Neuron (in vitro differentiated cells): ENCODE measurements around the gene LIN37.

Experiments used
- H2AFZ ChIP-seq: one replicate; pipeline ENCODE4 v1.6.1; 2013; ENCODE audit warnings: low read depth, mild to moderate bottlenecking, inconsistent platforms, low read length, moderate library complexity
- H3K27me3 ChIP-seq: one replicate; pipeline ENCODE4 v1.6.1; 2013; ENCODE audit warnings: low read length; ENCODE audit not compliant: insufficient read depth
- H3K36me3 ChIP-seq: one replicate; pipeline ENCODE4 v1.6.1; 2013; ENCODE audit warnings: low read length; ENCODE audit not compliant: insufficient read depth
- H3K4me1 ChIP-seq: one replicate; pipeline ENCODE4 v1.6.1; 2013; ENCODE audit warnings: low read length; ENCODE audit not compliant: insufficient read depth
- H3K4me3 ChIP-seq: 2 replicates; pipeline ENCODE4 v1.5.1; 2013; ENCODE audit warnings: mild to moderate bottlenecking, low read length, moderate library complexity
- H3K9me3 ChIP-seq: one replicate; pipeline ENCODE4 v1.6.1; 2013; ENCODE audit warnings: low read length

LIN37 gene

DNA sequence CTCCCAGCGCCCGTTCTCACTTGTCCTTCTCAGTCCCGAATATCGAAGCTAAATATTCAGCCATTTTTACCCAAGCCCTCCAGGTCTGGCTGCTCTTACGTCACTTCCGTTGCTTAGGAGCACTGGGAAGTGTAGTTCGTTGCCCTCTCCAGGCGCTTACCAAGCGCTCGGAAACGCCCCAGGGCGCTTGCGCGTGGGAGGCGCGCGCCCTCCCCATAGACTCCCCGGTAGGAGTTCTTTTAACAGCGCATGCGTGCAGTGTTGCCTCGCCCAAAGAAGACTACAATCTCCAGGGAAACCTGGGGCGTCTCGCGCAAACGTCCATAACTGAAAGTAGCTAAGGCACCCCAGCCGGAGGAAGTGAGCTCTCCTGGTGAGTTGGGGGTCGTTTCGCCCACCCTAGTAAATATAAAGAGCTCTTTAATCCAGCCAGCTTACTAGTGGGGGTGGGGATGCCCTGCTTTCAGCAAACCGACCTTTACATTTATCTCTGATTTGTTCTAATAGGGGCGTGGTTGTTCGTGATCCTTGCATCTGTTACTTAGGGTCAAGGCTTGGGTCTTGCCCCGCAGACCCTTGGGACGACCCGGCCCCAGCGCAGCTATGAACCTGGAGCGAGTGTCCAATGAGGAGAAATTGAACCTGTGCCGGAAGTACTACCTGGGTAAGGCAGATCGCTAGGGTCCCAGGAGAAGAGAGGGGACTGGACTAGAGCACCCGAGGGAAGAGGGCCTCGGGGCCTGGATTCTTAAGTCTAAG lies 2.9 kb upstream of the LIN37 start, which contains the start of the genes PSENEN and U2AF1L4:
TSS of gene PSENEN (plus strand) at position 324 of the 759 bp plus-strand sequence. CDS start at position 604, 280 bp downstream.
TSS of gene U2AF1L4 (minus strand) at position 91 of the 759 bp plus-strand sequence. CDS start at position 64, 27 bp downstream.
- H3K4me1 ChIP-seq = peaks cover 25% of the 10 kb centered on the region
- no peaks in the 10 kb centered on the region for H3K9me3 ChIP-seq
- H3K27me3 ChIP-seq = no peaks in the 10 kb centered on the region
- H3K4me3 ChIP-seq = peak within 1 kb of the TSS; percentile 87
- peaks cover 4% of the 10 kb centered on the region for H3K36me3 ChIP-seq
- peak within 1 kb of the TSS; percentile 65 for H2AFZ ChIP-seq

DNA sequence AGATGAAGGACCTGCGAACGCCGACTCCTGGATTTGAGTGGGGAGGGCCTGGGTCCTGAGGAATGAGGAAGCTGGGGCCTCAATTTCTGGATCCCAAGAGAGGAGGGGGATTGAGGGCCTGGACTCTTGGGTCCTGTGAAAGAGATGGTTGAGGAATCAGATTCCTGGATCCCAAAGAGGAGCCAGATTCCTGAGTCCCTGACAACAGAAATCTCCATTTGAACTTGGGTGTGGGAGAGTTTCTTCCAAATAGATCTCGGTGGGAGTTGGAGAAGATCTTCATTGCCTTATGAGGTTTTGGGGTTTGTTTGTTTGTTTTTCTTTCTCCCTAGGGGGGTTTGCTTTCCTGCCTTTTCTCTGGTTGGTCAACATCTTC lies 2.3 kb upstream of the LIN37 start:
- Histone ChIP-seq H3K4me3 (peak overlapping the region; percentile 87), H3K9me3 (no peaks in the 10 kb centered on the region), H2AFZ (peak overlapping the region; percentile 65), H3K36me3 (peaks cover 4% of the 10 kb centered on the region), H3K4me1 (peaks cover 25% of the 10 kb centered on the region), H3K27me3 (no peaks in the 10 kb centered on the region)

DNA sequence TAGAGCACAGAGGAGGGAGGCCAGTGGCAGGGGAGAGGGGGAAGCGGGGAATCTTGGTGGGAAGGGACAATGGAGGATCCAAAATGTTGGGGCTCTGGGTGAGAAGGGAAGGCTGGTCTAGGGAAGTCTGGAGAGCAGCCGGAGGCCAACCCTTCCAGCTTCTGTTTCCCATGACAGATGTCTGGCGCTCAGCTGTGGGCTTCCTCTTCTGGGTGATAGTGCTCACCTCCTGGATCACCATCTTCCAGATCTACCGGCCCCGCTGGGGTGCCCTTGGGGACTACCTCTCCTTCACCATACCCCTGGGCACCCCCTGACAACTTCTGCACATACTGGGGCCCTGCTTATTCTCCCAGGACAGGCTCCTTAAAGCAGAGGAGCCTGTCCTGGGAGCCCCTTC lies 1.8 kb upstream of the LIN37 start:
- Histone ChIP-seq H3K27me3 (no peaks in the 10 kb centered on the region), H3K36me3 (peaks cover 4% of the 10 kb centered on the region), H2AFZ (no peak overlapping the region), H3K4me1 (peaks cover 25% of the 10 kb centered on the region), H3K9me3 (no peaks in the 10 kb centered on the region), H3K4me3 (peak overlapping the region; percentile 87)

DNA sequence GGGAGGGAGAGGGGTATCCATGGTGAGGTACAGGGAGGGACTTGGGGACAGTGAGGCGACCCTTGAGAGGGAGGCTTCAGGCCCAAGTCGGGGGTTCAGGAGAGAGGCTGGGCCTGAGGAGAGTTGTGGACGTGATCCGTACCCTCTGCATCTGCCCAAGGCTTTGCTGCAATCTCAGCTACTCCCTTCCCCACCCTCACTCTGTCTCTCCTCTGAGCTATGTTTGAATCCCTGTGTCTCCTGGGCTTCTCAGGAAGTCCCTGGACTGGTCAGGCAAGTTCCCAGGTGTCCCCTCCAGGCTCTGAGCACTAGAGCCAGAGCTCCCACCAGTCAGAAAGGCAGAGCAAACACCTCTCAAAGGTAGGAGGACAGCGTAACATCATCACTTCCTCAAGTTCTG lies 1.8 kb downstream of the LIN37 start:
- H3K27me3 ChIP-seq = no peaks in the 10 kb centered on the region
- peaks cover 29% of the 10 kb centered on the region for H3K36me3 ChIP-seq
- no peak overlapping the region for H2AFZ ChIP-seq
- H3K4me3 ChIP-seq = no peak overlapping the region
- peaks cover 17% of the 10 kb centered on the region for H3K4me1 ChIP-seq
- H3K9me3 ChIP-seq = no peaks in the 10 kb centered on the region

DNA sequence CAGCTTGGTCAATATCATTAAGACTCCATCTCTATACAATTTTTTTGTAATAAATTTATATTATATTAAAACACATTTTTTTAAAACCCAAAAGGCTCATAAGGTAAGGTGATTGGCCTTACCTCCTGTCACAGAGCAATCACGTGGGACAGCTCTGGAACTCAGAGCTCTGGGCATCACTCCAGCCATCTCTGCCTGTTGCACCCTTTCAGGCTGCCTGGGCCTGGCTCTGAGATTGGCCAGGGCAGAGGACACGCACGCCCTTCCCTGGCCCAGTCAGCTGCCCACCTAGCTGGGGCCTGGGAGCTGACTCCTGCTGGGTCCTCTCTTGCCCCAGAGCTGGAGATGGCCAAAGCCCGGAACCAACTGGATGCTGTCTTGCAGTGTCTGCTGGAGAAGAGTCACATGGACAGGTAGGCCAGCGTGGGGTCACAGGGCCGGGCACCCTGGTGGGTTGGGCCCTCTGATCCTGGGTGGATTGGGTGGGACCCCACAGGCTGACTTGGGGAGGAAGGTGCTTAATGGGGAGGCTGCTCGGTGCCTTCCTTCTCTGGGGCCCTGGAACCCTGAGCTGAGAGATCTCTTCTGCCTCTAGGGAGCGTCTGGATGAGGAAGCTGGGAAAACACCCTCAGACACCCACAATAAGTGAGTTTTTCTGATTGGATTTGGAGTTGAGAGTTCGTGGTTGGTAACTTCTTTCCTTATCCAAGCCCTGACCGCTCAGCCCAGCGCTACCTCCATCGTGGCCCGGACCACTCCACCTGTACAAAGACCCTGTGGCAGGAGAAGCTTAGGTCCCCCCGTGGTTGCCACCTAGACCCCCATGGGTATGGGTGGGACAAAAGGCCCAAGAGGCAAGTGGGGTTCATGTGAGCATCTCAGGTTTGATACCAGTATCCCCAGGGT lies 3.7 kb downstream of the LIN37 start:
- no peak overlapping the region for H2AFZ ChIP-seq
- no peak overlapping the region for H3K4me3 ChIP-seq
- H3K36me3 ChIP-seq = peaks cover 29% of the 10 kb centered on the region
- no peaks in the 10 kb centered on the region for H3K27me3 ChIP-seq
- H3K9me3 ChIP-seq = no peaks in the 10 kb centered on the region
- H3K4me1 ChIP-seq = peaks cover 8% of the 10 kb centered on the region

DNA sequence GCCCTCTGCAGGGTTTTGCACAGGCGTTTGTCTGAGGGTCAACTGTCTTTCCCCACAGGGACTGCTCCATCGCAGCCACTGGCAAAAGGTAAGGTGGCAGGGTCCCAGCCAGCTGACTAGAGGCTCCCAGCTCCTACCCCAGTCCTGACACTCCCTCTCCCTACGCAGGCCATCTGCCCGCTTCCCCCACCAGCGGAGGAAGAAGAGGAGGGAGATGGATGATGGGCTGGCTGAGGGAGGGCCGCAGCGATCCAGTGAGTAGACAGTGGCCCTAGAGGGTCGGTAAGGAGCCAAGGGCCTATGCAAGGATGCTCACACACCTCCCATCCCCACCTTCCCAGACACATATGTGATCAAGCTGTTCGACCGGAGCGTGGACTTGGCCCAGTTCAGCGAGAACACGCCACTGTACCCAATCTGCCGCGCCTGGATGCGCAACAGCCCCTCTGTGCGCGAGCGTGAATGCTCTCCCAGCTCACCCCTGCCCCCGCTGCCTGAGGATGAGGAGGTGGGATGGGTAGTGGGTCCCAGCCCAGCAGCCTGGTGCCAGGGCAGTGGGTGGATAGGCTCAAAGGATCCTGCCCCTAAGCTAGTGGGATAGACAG lies 4.5 kb downstream of the LIN37 start:
- Histone ChIP-seq H3K36me3 (peaks cover 29% of the 10 kb centered on the region), H3K4me3 (no peak overlapping the region), H3K9me3 (no peaks in the 10 kb centered on the region), H3K4me1 (peaks cover 8% of the 10 kb centered on the region), H3K27me3 (no peaks in the 10 kb centered on the region), H2AFZ (no peak overlapping the region)

DNA sequence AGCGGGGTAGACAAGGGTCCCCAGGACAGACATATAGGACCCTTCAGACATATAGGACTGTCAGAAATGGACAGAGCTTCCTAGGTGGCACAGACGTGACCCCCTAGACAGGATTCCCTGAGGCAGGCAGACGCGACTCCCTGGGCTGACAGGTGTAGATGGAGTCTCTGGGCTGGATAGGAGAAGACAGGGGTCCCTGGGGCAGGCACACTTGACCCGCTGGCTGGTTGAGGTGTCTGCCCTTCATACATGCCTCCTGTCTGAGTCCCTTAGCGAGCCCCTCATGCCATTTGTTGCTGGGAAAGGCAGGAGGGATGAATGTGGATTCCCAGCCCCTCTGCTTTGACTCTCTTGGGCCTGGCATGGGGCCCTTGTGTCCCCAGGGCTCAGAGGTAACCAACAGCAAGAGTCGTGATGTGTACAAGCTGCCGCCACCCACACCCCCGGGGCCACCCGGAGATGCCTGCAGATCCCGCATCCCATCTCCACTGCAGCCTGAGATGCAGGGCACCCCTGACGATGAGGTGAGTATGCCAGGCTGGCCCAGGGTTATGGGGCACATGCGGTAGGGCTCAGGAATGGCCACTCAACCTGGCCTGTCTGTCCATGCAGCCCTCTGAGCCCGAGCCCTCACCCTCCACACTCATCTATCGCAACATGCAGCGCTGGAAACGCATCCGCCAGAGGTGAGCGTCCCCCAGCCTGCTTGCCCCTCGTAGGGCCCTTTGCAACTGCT lies 5.4 kb downstream of the LIN37 start:
- Histone ChIP-seq H3K9me3 (no peaks in the 10 kb centered on the region), H3K27me3 (no peaks in the 10 kb centered on the region), H3K4me3 (no peak overlapping the region), H3K36me3 (peaks cover 29% of the 10 kb centered on the region), H2AFZ (no peak overlapping the region), H3K4me1 (peaks cover 9% of the 10 kb centered on the region)

DNA sequence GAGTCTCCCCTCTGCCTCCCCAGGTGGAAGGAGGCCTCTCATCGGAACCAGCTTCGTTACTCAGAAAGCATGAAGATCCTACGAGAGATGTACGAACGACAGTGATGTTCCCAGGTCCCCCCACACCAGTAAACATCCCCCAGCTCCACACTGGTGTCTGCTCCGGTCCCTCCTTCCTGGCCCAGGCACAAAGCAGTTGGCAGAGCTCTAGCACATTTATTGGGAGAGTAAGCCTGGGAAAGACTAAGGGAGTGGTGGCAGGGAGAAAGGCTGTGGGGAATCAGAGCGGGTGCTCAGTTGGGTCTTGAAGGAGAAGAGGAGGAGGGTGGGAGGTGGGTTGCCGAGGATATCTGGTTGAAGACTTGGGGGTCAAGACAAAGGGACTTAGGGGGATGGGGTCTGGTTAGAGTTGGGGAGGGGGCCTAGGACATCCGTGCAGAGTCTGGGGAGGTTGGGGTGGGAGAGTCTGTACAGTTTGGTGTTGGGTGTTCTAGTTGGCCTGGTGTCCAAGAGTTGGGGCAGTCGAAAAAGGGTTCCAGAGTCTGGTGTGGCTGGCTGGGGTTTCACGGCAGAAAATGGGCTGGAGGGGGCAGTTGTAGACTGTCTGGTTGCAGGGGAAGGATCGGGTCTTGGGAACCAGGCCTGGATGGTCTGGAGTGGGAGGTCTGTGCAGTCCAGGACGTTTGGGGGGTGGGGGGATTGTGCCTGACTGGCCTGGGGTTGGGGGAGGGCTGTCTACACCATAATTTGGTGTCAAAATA lies 6.2 kb downstream of the LIN37 start:
- H3K4me3 ChIP-seq = no peak overlapping the region
- H3K36me3 ChIP-seq = peaks cover 29% of the 10 kb centered on the region

DNA sequence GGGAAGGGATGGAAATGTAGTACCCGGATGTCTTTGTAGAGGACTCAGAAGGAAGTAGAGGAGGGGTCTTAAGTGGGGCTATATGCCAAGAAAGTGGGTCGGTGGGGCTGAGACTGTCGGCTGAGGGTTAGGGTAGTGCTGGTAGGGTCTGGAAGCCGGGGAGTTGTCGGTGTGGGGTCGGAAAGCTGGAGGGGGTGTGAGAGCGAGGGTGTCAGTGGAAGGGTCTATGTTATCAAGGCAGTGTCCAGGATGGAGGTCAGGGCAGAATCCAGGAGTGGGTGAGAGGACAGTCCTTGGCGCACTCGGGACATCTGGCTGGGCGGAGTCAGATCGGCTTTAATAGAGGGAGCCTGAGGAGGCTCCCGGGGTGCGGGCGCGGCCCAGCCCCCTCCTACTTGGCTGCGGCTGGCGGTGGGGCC lies 6.8 kb downstream of the LIN37 start:
- no peaks in the 10 kb centered on the region for H3K9me3 ChIP-seq
- H2AFZ ChIP-seq = no peak overlapping the region
- H3K4me3 ChIP-seq = no peak overlapping the region
- peaks cover 11% of the 10 kb centered on the region for H3K4me1 ChIP-seq
- no peaks in the 10 kb centered on the region for H3K27me3 ChIP-seq
- peaks cover 32% of the 10 kb centered on the region for H3K36me3 ChIP-seq

More for the DNA sequence above, 6.2 kb downstream of the LIN37 start:
- peaks cover 11% of the 10 kb centered on the region for H3K4me1 ChIP-seq
- no peaks in the 10 kb centered on the region for H3K27me3 ChIP-seq
- H3K9me3 ChIP-seq = no peaks in the 10 kb centered on the region
- no peak overlapping the region for H2AFZ ChIP-seq

DNA sequence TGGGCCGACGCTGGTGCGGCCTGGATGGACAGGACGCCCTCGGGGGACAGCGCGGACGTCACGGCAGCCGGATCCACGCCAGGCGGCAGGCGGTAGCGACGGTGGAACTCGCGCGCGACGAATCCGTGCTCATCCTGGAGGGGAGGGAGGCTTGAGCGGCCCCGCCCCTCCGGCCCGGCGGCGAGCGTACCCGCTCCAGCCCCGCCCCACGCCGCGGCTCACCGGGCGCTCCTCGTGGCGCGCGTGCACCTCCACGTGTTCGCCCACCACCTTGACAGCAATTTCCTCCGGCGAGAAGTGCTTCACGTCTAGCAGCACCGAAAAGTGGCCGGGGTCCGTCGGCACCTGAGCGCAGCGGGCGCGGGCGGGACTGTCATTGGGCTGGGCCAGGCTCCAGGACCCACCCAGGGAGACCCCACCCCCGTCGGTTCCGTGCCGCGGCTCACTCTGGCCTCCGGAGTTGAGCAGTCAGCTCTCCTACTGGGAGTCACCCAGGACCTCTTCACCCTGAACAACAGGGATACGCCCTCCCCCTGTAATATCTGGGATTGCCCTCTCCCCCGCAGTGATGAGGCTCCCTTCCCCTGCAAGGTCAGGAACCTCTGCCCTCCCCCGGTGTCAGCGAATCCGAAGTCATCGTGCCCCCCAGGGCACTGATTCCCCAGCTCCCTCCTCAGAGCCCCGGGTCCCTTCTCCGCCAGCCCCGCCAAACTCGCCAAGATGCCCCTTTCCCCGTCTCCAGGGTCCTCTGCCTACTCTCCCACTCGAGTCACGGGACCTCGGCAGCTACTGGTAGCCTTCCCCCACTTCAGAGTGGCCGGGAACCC lies 7.4 kb downstream of the LIN37 start:
- peaks cover 11% of the 10 kb centered on the region for H3K4me1 ChIP-seq
- peaks cover 34% of the 10 kb centered on the region for H3K36me3 ChIP-seq
- no peak overlapping the region for H3K4me3 ChIP-seq
- no peak overlapping the region for H2AFZ ChIP-seq
- no peaks in the 10 kb centered on the region for H3K9me3 ChIP-seq
- no peaks in the 10 kb centered on the region for H3K27me3 ChIP-seq

DNA sequence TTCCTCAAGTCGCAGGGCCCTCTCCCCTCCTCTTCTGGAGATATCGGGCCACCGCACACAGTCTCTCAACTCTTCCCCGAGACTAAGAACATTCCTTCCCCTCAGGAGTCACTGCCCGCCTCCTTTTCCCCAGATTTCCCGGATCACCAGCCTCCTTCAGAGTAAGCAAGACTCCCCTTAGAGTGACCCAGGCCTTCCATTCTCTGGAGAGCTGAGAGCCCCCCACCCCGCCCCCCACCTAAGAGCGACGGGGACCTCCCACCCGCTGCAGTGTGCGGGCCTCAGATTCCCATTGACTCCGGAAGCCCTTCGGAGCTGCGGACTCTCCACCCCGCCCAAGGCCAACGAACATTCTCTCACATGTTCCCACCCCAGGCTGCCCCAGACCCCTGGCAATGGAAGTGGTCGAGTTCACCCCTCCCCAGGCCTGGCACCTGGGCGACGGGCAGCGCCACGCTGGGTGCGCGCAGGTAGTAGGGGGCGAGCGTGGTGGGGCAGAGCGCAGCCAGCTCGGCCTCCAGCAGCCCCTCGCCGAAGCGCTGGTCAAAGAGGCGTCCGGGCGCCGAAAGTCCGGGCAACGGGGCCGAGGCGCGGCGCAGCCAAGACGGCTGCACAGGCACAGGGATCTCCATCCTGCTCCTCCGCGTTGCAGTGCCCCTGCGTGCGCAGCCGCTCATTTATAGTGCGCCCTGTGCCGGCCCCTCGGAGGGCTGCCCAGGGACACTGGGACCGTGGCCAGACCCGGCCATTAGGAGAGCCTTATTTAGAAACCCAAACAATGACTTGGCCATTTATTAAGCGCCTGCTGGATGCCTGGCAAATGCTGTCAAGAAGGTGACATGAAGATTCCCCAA lies 8.2 kb downstream of the LIN37 start, which contains the start of gene HSPB6:
TSS of gene HSPB6 (minus strand) at position 653 of the 854 bp plus-strand sequence. CDS start at position 632, 21 bp downstream.
- Histone ChIP-seq H2AFZ (no peak within 1 kb of the TSS), H3K4me1 (peaks cover 11% of the 10 kb centered on the region), H3K36me3 (peaks cover 38% of the 10 kb centered on the region), H3K27me3 (no peaks in the 10 kb centered on the region), H3K9me3 (no peaks in the 10 kb centered on the region), H3K4me3 (peak within 1 kb of the TSS; percentile 95)
